GM12874 (cell line): ENCODE results near the gene SEC61B.

ENCODE experiments used
- CTCF ChIP-seq: IDR thresholded peaks from 2 replicates; pipeline ENCODE4 v1.5.1; 2011; ENCODE audit warnings: low read depth, mild to moderate bottlenecking, control low read depth, low read length, moderate library complexity; ENCODE audit not compliant: insufficient read depth

The SEC61B gene

GRCh38 chr9:99257723-99258389 is 35.8 kb downstream of the SEC61B start:
- TF ChIP-seq CTCF: no peak

GRCh38 chr9:99259231-99259918 is 37.3 kb downstream of the SEC61B start:
- no peak for TF ChIP-seq CTCF

- no peak for TF ChIP-seq CTCF
Observed at GRCh38 chr9:99261923-99262322, 39.8 kb downstream of the SEC61B start.

- no peak for TF ChIP-seq CTCF
Observed at GRCh38 chr9:99262949-99263418, 40.9 kb downstream of the SEC61B start.

- TF ChIP-seq CTCF: no peak
Observed at GRCh38 chr9:99264070-99264680, 42.1 kb downstream of the SEC61B start.

- no peak for TF ChIP-seq CTCF
Observed at GRCh38 chr9:99265691-99266090, 43.6 kb downstream of the SEC61B start.

GRCh38 chr9:99266255-99267023 is 44.4 kb downstream of the SEC61B start:
- TF ChIP-seq CTCF: peak; percentile 90
